ENCODE measurements around the gene PLCB4.

The PLCB4 gene

DNA sequence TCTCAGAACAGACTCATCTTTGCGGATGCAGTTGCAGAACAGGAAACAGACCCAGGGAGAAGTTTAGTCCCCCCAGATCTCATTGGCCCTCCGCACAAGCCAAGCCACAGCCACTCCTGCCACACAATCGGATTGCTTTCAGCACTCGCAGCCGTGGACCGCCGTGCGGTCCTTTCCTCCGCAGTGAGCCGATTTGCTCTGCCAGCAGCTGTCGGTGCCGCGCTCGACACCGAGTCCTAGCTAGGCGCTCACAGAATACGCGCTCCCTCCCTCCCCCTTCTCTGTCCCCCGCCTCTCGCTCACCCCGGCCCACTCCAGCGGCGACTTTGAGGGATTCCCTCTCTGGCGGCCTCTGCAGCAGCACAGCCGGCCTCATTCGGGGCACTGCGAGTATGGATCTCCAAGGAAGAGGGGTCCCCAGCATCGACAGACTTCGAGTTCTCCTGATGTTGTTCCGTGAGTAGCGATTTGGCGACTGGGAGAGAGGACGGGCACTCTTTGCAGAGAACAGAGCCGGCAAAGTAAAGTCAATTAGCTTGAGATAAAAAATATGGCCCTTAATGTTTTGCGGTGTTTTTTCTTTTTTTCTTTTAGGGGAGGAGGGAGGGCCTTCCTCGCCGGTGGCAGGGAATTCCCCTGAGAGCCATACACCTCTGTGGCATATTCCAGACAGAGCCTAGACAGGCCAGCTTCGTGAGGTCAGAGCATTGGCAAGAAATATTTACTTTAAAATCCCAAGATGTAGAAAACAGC is 445.8 kb downstream of the PLCB4 start, which contains the start of gene LAMP5:
LAMP5 (plus strand) TSS at position 130 of the 753 bp plus-strand sequence; CDS start at position 393, 263 bp downstream.
- no peak within 1 kb of the TSS for H3K9ac ChIP-seq (ENCODE audit: low read length)
- H4K8ac ChIP-seq (ENCODE audit: low read length), result no peak within 1 kb of the TSS
- peak within 1 kb of the TSS in 1 of 2 experiments; percentile 46 for H3K4me3 ChIP-seq (ENCODE audit: insufficient read depth in 1 of 2, low read depth in 1 of 2, low read length in 2 of 2)
- peak; percentile 10 for DNase-seq
- H2BK15ac ChIP-seq (ENCODE audit: low read depth, poor library complexity, severe bottlenecking), result no peak within 1 kb of the TSS
- no peak within 1 kb of the TSS for H3K27ac ChIP-seq (ENCODE audit: low read length, poor library complexity, severe bottlenecking)
- no peak within 1 kb of the TSS for H4K91ac ChIP-seq (ENCODE audit: low read length)
- no peak within 1 kb of the TSS for H2BK120ac ChIP-seq (ENCODE audit: low read depth, low read length)
- H2BK5ac ChIP-seq (ENCODE audit: low read depth, low read length, poor library complexity, severe bottlenecking), result no peak within 1 kb of the TSS
- H2AK5ac ChIP-seq (ENCODE audit: low read length, severe bottlenecking), result no peak within 1 kb of the TSS
- peaks cover 18% of the 10 kb centered on the region for H3K4me1 ChIP-seq (ENCODE audit: control insufficient read depth, insufficient read depth, low read depth, low read length)
- H3K18ac ChIP-seq (ENCODE audit: low read depth in 1 of 2, low read length in 2 of 2), result no peak within 1 kb of the TSS
- WGBS, result under 1% methylated on average over 35 of the region's 38 CpGs
- peak within 1 kb of the TSS; percentile 68 for H3K4me2 ChIP-seq (ENCODE audit: low read length, poor library complexity, severe bottlenecking)
- no peak within 1 kb of the TSS for H3K23ac ChIP-seq (ENCODE audit: low read length in 2 of 2)
- no peaks in the 10 kb centered on the region for H3K9me3 ChIP-seq (ENCODE audit: control insufficient read depth, low read length)
- H3K79me1 ChIP-seq (replicated peaks; ENCODE audit: low read length, poor library complexity, severe bottlenecking), result no peaks in the 10 kb centered on the region
- no peak within 1 kb of the TSS for H3K14ac ChIP-seq (ENCODE audit: low read length in 2 of 2)
- H2AFZ ChIP-seq (ENCODE audit: low read depth, low read length), result no peak within 1 kb of the TSS
- H2BK12ac ChIP-seq (ENCODE audit: low read length in 2 of 2), result no peak within 1 kb of the TSS
- H3K36me3 ChIP-seq (ENCODE audit: control insufficient read depth in 1 of 2, insufficient read depth in 2 of 2, low read depth in 1 of 2, low read length in 2 of 2), result no peaks in the 10 kb centered on the region
- H3K4ac ChIP-seq (ENCODE audit: low read depth in 1 of 2, low read length in 2 of 2), result no peak within 1 kb of the TSS
- H3K27me3 ChIP-seq (ENCODE audit: control insufficient read depth in 1 of 2, insufficient read depth in 1 of 2, low read length in 2 of 2), result peaks cover 73 to 99% of the 10 kb centered on the region in 2 experiments

- H3K4me2 ChIP-seq (ENCODE audit: low read length, poor library complexity, severe bottlenecking), result no peak overlapping the region
- H2BK15ac ChIP-seq (ENCODE audit: low read depth, poor library complexity, severe bottlenecking), result no peak overlapping the region
- H3K27me3 ChIP-seq (ENCODE audit: control insufficient read depth in 1 of 2, insufficient read depth in 1 of 2, low read length in 2 of 2), result peaks cover 70 to 99% of the 10 kb centered on the region in 2 experiments
- H3K9me3 ChIP-seq (ENCODE audit: control insufficient read depth, low read length), result no peaks in the 10 kb centered on the region
- no peak overlapping the region for H2AK5ac ChIP-seq (ENCODE audit: low read length, severe bottlenecking)
- H2BK120ac ChIP-seq (ENCODE audit: low read depth, low read length), result no peak overlapping the region
- H3K4me1 ChIP-seq (ENCODE audit: control insufficient read depth, insufficient read depth, low read depth, low read length), result peaks cover 18% of the 10 kb centered on the region
- H3K4me3 ChIP-seq (ENCODE audit: insufficient read depth in 1 of 2, low read depth in 1 of 2, low read length in 2 of 2), result no peak overlapping the region
- no peak overlapping the region for H3K4ac ChIP-seq (ENCODE audit: low read depth in 1 of 2, low read length in 2 of 2)
- 12% methylated on average over 9 of the region's 13 CpGs for WGBS
- H4K8ac ChIP-seq (ENCODE audit: low read length), result no peak overlapping the region
- no peak for DNase-seq
- H3K9ac ChIP-seq (ENCODE audit: low read length), result no peak overlapping the region
- no peak overlapping the region for H3K23ac ChIP-seq (ENCODE audit: low read length in 2 of 2)
- H3K27ac ChIP-seq (ENCODE audit: low read length, poor library complexity, severe bottlenecking), result no peak overlapping the region
- H2AFZ ChIP-seq (ENCODE audit: low read depth, low read length), result no peak overlapping the region
- no peak overlapping the region for H4K91ac ChIP-seq (ENCODE audit: low read length)
- no peak overlapping the region for H3K14ac ChIP-seq (ENCODE audit: low read length in 2 of 2)
- no peaks in the 10 kb centered on the region for H3K79me1 ChIP-seq (replicated peaks; ENCODE audit: low read length, poor library complexity, severe bottlenecking)
- no peak overlapping the region for H3K18ac ChIP-seq (ENCODE audit: low read depth in 1 of 2, low read length in 2 of 2)
- no peak overlapping the region for H2BK5ac ChIP-seq (ENCODE audit: low read depth, low read length, poor library complexity, severe bottlenecking)
- no peaks in the 10 kb centered on the region for H3K36me3 ChIP-seq (ENCODE audit: control insufficient read depth in 1 of 2, insufficient read depth in 2 of 2, low read depth in 1 of 2, low read length in 2 of 2)
- no peak overlapping the region for H2BK12ac ChIP-seq (ENCODE audit: low read length in 2 of 2)
Measured at GRCh38 chr20:9515214-9515585, 446.3 kb downstream of the PLCB4 start.

- Histone ChIP-seq H3K4me3 (ENCODE audit: insufficient read depth in 1 of 2, low read depth in 1 of 2, low read length in 2 of 2) (no peak overlapping the region), H3K27ac (ENCODE audit: low read length, poor library complexity, severe bottlenecking) (no peak overlapping the region), H3K4ac (ENCODE audit: low read depth in 1 of 2, low read length in 2 of 2) (no peak overlapping the region), H3K18ac (ENCODE audit: low read depth in 1 of 2, low read length in 2 of 2) (no peak overlapping the region), H3K36me3 (ENCODE audit: control insufficient read depth in 1 of 2, insufficient read depth in 2 of 2, low read depth in 1 of 2, low read length in 2 of 2) (no peaks in the 10 kb centered on the region), H3K79me1 (replicated peaks; ENCODE audit: low read length, poor library complexity, severe bottlenecking) (no peaks in the 10 kb centered on the region), H3K27me3 (ENCODE audit: control insufficient read depth in 1 of 2, insufficient read depth in 1 of 2, low read length in 2 of 2) (peaks cover 70 to 97% of the 10 kb centered on the region in 2 experiments), H3K4me1 (ENCODE audit: control insufficient read depth, insufficient read depth, low read depth, low read length) (peaks cover 18% of the 10 kb centered on the region), H4K91ac (ENCODE audit: low read length) (no peak overlapping the region), H2AK5ac (ENCODE audit: low read length, severe bottlenecking) (no peak overlapping the region), H3K23ac (ENCODE audit: low read length in 2 of 2) (peak overlapping the region in 1 of 2 experiments; percentile 56), H3K14ac (ENCODE audit: low read length in 2 of 2) (no peak overlapping the region), H3K4me2 (ENCODE audit: low read length, poor library complexity, severe bottlenecking) (peak overlapping the region; percentile 41), H2BK12ac (ENCODE audit: low read length in 2 of 2) (no peak overlapping the region), H4K8ac (ENCODE audit: low read length) (no peak overlapping the region), H3K9me3 (ENCODE audit: control insufficient read depth, low read length) (no peaks in the 10 kb centered on the region), H2AFZ (ENCODE audit: low read depth, low read length) (no peak overlapping the region), H2BK15ac (ENCODE audit: low read depth, poor library complexity, severe bottlenecking) (no peak overlapping the region), H2BK5ac (ENCODE audit: low read depth, low read length, poor library complexity, severe bottlenecking) (no peak overlapping the region), H3K9ac (ENCODE audit: low read length) (no peak overlapping the region), H2BK120ac (ENCODE audit: low read depth, low read length) (no peak overlapping the region)
- WGBS, result 2% methylated on average over 38 of the region's 38 CpGs
- no peak for DNase-seq
Measured at GRCh38 chr20:9515741-9516233, 446.9 kb downstream of the PLCB4 start.

DNA sequence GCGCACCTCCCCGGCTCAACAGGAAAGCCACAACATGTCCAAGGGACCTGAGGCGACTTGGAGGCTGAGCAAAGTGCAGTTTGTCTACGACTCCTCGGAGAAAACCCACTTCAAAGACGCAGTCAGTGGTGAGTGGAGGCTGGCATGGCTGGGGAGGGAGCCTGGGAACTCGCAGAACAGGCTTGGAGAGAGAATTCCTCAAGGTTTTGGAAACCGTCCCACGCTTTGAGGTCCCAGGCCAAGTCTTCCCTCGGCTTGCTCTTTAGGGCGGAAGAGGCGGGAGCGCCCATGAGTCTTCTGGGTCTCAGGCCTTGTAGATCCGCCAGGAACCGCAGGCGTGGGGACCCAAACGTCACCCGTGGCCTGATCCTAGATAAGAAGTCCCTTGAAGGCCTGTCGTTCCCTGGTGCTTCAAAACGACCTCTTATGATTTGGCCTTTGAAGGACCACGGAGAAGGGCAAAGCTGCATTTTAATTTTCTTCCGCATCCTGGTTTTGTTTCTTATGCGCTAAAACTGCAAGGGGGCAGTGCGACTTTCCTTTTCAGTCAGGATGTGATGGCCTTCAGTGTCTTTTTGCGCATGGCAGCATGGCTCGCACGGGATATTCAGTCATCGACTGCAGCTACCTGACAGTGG is 447.5 kb downstream of the PLCB4 start:
- Histone ChIP-seq H2BK120ac (ENCODE audit: low read depth, low read length) (no peak overlapping the region), H2BK12ac (ENCODE audit: low read length in 2 of 2) (no peak overlapping the region), H3K4me2 (ENCODE audit: low read length, poor library complexity, severe bottlenecking) (no peak overlapping the region), H4K91ac (ENCODE audit: low read length) (no peak overlapping the region), H3K79me1 (replicated peaks; ENCODE audit: low read length, poor library complexity, severe bottlenecking) (no peaks in the 10 kb centered on the region), H3K27me3 (ENCODE audit: control insufficient read depth in 1 of 2, insufficient read depth in 1 of 2, low read length in 2 of 2) (peaks cover 74 to 97% of the 10 kb centered on the region in 2 experiments), H2AK5ac (ENCODE audit: low read length, severe bottlenecking) (no peak overlapping the region), H3K9me3 (ENCODE audit: control insufficient read depth, low read length) (no peaks in the 10 kb centered on the region), H4K8ac (ENCODE audit: low read length) (no peak overlapping the region), H3K27ac (ENCODE audit: low read length, poor library complexity, severe bottlenecking) (no peak overlapping the region), H3K36me3 (ENCODE audit: control insufficient read depth in 1 of 2, insufficient read depth in 2 of 2, low read depth in 1 of 2, low read length in 2 of 2) (no peaks in the 10 kb centered on the region), H2AFZ (ENCODE audit: low read depth, low read length) (no peak overlapping the region), H3K4me3 (ENCODE audit: insufficient read depth in 1 of 2, low read depth in 1 of 2, low read length in 2 of 2) (peak overlapping the region in 1 of 2 experiments; percentile 11), H2BK5ac (ENCODE audit: low read depth, low read length, poor library complexity, severe bottlenecking) (no peak overlapping the region), H3K14ac (ENCODE audit: low read length in 2 of 2) (no peak overlapping the region), H3K9ac (ENCODE audit: low read length) (no peak overlapping the region), H3K4me1 (ENCODE audit: control insufficient read depth, insufficient read depth, low read depth, low read length) (peaks cover 18% of the 10 kb centered on the region), H3K23ac (ENCODE audit: low read length in 2 of 2) (no peak overlapping the region), H2BK15ac (ENCODE audit: low read depth, poor library complexity, severe bottlenecking) (no peak overlapping the region), H3K4ac (ENCODE audit: low read depth in 1 of 2, low read length in 2 of 2) (no peak overlapping the region), H3K18ac (ENCODE audit: low read depth in 1 of 2, low read length in 2 of 2) (no peak overlapping the region)
- DNase-seq, result no peak
- WGBS, result 2% methylated on average over 28 of the region's 28 CpGs
